Lower lobe of right lung (tissue), 2 donors: ENCODE results near the gene TNFAIP2. TPM values are rescaled to one million over a fixed set of nuclear protein-coding genes. Genes with fewer than 3 reads are reported as not detected.
A peak's percentile ranks its signal among the peaks of the same experiment; 100 is the strongest.

Experiments
- ATAC-seq, 2 donors: fragments of 200-7000 bp; cut with Tn5 transposase; one replicate each; pipeline ENCODE4 v1.9.1; 2020 to 2022; ENCODE audit warnings: mild to moderate bottlenecking in 2 of 2, moderate library complexity in 2 of 2
- DNase-seq: peaks from one replicate; pipeline ENCODE4 v3.0.0-alpha.2; 2020
- H3K27ac ChIP-seq: fragments of 200-600 bp; one replicate; pipeline ENCODE4 v1.8.0; 2022
- H3K27me3 ChIP-seq: fragments of 200-600 bp; one replicate; pipeline ENCODE4 v1.8.0; 2022; ENCODE audit warnings: low read depth
- H3K36me3 ChIP-seq: fragments of 200-600 bp; one replicate; pipeline ENCODE4 v1.8.0; 2022; ENCODE audit warnings: mild to moderate bottlenecking
- H3K4me1 ChIP-seq: fragments of 200-600 bp; one replicate; pipeline ENCODE4 v1.8.0; 2022
- H3K4me3 ChIP-seq: fragments of 200-600 bp; one replicate; pipeline ENCODE4 v1.8.0; 2022; ENCODE audit warnings: mild to moderate bottlenecking
- H3K9me3 ChIP-seq: fragments of 200-600 bp; one replicate; pipeline ENCODE4 v1.8.0; 2022
- CTCF ChIP-seq: fragments of 200-600 bp; IDR thresholded peaks from one replicate; pipeline ENCODE4 v1.8.0; 2022; ENCODE audit warnings: antibody characterized with exemption, mild to moderate bottlenecking
- intact Hi-C: fragments of 100-400 bp; cut with DNase I; formaldehyde crosslinking; loops from one replicate; pipeline ENCODE4 v1.11.0; 2022
- total RNA-seq: library from RNA; stranded (reverse); fragmentation: NEBNext Ultra II Directional; extraction: Animal tissue kit (Norgen Biotek cat#: 25700); gene quantifications from one replicate; pipeline ENCODE4 v1.2.1, GENCODE V29; 2021
- donor health status: DM: no; HTN: yes; CAD: no; lungs with severe emphysema.

Gene TNFAIP2
- total RNA-seq, 1 donor from 2014 or later: 254 TPM

GRCh38 chr14:103102689-103103260 lies 20.5 kb upstream of the TNFAIP2 start:
- ATAC-seq (no peak), DNase-seq (no peak)
- Histone ChIP-seq H3K9me3 (no peaks in the 10 kb centered on the region), H3K4me1 (peaks cover 30% of the 10 kb centered on the region), H3K27ac (no peak overlapping the region), H3K4me3 (no peak overlapping the region), H3K27me3 (peaks cover 55% of the 10 kb centered on the region), H3K36me3 (no peaks in the 10 kb centered on the region)
- intact Hi-C loops: loop anchor here (10.0 kb wide), 1 partner anchor 192 kb away; no protein-coding TSS in a partner anchor
- TF ChIP-seq CTCF: no peak

GRCh38 chr14:103103461-103104388 lies 19.5 kb upstream of the TNFAIP2 start:
- no peaks in the 10 kb centered on the region for H3K36me3 ChIP-seq
- H3K4me1 ChIP-seq: peaks cover 30% of the 10 kb centered on the region
- intact Hi-C loops: loop anchor here (10.0 kb wide), 1 partner anchor 191 kb away; no protein-coding TSS in a partner anchor
- DNase-seq (peak; percentile 77), ATAC-seq (peak; percentile 55 to 64)
- H3K27me3 ChIP-seq: peaks cover 55% of the 10 kb centered on the region
- no peak overlapping the region for H3K27ac ChIP-seq
- no peak for TF ChIP-seq CTCF
- peak overlapping the region; percentile 37 for H3K4me3 ChIP-seq
- H3K9me3 ChIP-seq: no peaks in the 10 kb centered on the region

GRCh38 chr14:103104389-103104653 lies 18.9 kb upstream of the TNFAIP2 start:
- TF ChIP-seq CTCF: no peak
- no peaks in the 10 kb centered on the region for H3K36me3 ChIP-seq
- ATAC-seq (no peak), DNase-seq (no peak)
- intact Hi-C loops: loop anchor here (10.0 kb wide), 1 partner anchor 190 kb away; no protein-coding TSS in a partner anchor
- H3K27ac ChIP-seq: no peak overlapping the region
- H3K9me3 ChIP-seq: no peaks in the 10 kb centered on the region
- H3K27me3 ChIP-seq: peaks cover 53% of the 10 kb centered on the region
- H3K4me1 ChIP-seq: peaks cover 30% of the 10 kb centered on the region
- peak overlapping the region; percentile 37 for H3K4me3 ChIP-seq

GRCh38 chr14:103104654-103105452 lies 18.4 kb upstream of the TNFAIP2 start:
- peaks cover 31% of the 10 kb centered on the region for H3K4me1 ChIP-seq
- intact Hi-C loops: loop anchor here (10.0 kb wide), 1 partner anchor 190 kb away; no protein-coding TSS in a partner anchor

More at GRCh38 chr14:103104654-103105452, 18.4 kb upstream of the TNFAIP2 start:
- H3K4me3 ChIP-seq: peak overlapping the region; percentile 16
- ATAC-seq (peak; percentile 89), DNase-seq (peak; percentile 80)
- peak; percentile 87 for TF ChIP-seq CTCF
- H3K36me3 ChIP-seq: no peaks in the 10 kb centered on the region
- no peak overlapping the region for H3K27ac ChIP-seq
- no peaks in the 10 kb centered on the region for H3K9me3 ChIP-seq
- H3K27me3 ChIP-seq: peaks cover 48% of the 10 kb centered on the region
